Fibroblast of lung (primary cell): ENCODE measurements around the gene MAP1B.

Experiments used
- EZH2 ChIP-seq: IDR thresholded peaks from 2 replicates; pipeline ENCODE4 v1.5.1; 2012; ENCODE audit warnings: low read length, control low read depth, mild to moderate bottlenecking; ENCODE audit errors: missing control alignments
- TF ChIP-seq, protein P1 (sequence below), 2 donors: IDR thresholded peaks in 1 of 2; conservative IDR thresholded peaks in 1 of 2; 1 replicate in 1 of 2; 2 replicates in 1 of 2; pipeline ENCODE4 v1.5.1; 2011 to 2012; ENCODE audit warnings: low read length in 2 of 2, control low read depth in 1 of 2, inconsistent platforms in 1 of 2, low read depth in 1 of 2, mild to moderate bottlenecking in 1 of 2

DNA sequence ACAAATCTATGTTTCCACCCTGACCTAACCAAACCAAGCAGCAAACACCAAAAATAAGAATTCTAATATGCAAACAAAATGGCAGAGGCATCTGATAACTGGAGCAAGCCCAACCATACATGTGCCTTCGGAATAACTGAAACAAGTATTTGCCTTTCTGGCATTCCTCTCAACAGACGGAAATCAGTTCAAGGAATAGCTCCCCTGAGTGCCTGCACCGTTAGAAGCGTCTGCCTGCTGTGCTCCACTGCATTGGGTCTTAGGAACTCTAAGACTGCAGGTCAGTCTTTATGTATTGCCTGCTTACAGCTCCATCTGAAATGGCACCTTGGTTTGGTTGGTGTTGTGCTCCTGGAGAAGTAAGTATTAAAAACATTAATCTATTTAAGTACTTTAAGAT is 114.3 kb downstream of the MAP1B start:
- TF ChIP-seq, protein P1, sequence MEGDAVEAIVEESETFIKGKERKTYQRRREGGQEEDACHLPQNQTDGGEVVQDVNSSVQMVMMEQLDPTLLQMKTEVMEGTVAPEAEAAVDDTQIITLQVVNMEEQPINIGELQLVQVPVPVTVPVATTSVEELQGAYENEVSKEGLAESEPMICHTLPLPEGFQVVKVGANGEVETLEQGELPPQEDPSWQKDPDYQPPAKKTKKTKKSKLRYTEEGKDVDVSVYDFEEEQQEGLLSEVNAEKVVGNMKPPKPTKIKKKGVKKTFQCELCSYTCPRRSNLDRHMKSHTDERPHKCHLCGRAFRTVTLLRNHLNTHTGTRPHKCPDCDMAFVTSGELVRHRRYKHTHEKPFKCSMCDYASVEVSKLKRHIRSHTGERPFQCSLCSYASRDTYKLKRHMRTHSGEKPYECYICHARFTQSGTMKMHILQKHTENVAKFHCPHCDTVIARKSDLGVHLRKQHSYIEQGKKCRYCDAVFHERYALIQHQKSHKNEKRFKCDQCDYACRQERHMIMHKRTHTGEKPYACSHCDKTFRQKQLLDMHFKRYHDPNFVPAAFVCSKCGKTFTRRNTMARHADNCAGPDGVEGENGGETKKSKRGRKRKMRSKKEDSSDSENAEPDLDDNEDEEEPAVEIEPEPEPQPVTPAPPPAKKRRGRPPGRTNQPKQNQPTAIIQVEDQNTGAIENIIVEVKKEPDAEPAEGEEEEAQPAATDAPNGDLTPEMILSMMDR (conservative IDR thresholded peaks at IDR 0.05 in 1 of 2, IDR thresholded peaks at IDR 0.05 in 1 of 2; ENCODE audit: low read depth in 1 of 2, low read length in 2 of 2) = no peak
- no peak for TF ChIP-seq EZH2
